ENCODE results near the gene PGGHG. TPM values are rescaled to one million over a fixed set of nuclear protein-coding genes. Genes with fewer than 3 reads are reported as not detected.
"Not testable (repeated sequence)": the region's sequence is repeated elsewhere in the genome, so short reads cannot be mapped to it uniquely, and the experiment has no call there.

Gene PGGHG
- total and polyA plus RNA-seq, 10 of the 15 experiments (the other 5 are each of a cell fraction or from before 2014, with no cell fraction given) = 0.10 to 8.3 (median 1.8) TPM

- ChIA-PET CTCF (interaction anchor here (0.9 to 5.4 kb wide), 10 partner anchors 12 to 121 kb away, joined by 3 to 43 read pairs (median 4); partner anchors contain the start of genes BET1L, PGGHG and RIC8A), RAD21 (ENCODE audit: unreplicated experiment) (interaction anchor here (1.2 to 5.2 kb wide), 9 partner anchors 11 to 60 kb away, joined by 3 to 68 read pairs (median 6); partner anchors contain the start of gene IFITM2), POLR2A (interaction anchor here (0.6 to 6.0 kb wide), 10 partner anchors 11 to 27 kb away, joined by 4 to 86 read pairs (median 10); partner anchors contain the start of gene IFITM2), SMC1A (ENCODE audit: uncharacterized antibody, unreplicated experiment) (interaction anchor here (0.7 to 4.5 kb wide), 8 partner anchors 12 to 61 kb away, joined by 3 to 42 read pairs (median 16); no protein-coding TSS in a partner anchor)
- Histone ChIP-seq H3K4me1 (ENCODE audit: control insufficient read depth, insufficient read depth, low read length) (peaks cover 51% of the 10 kb centered on the region), H3K79me2 (ENCODE audit: control insufficient read depth, insufficient read depth, low read length) (peaks cover 4% of the 10 kb centered on the region), H3K4me3 (no peak overlapping the region), H3K27me3 (replicated peaks in 1 of 2; ENCODE audit: control insufficient read depth in 2 of 2, insufficient read depth in 2 of 2, low read length in 1 of 2) (no peaks in the 10 kb centered on the region), H3K4me2 (ENCODE audit: control insufficient read depth, insufficient read depth) (no peak overlapping the region; the same call in 1 of the 2 replicates), H3K36me3 (ENCODE audit: control insufficient read depth in 2 of 2, insufficient read depth in 2 of 2, low read length in 1 of 2) (no peaks in the 10 kb centered on the region), H3K9me3 (replicated peaks; ENCODE audit: control insufficient read depth, insufficient read depth, low read length) (peaks cover 4% of the 10 kb centered on the region; the same call in 2 of the 3 replicates), H2AFZ (ENCODE audit: control insufficient read depth, low read depth, low read length) (no peak overlapping the region), H3K9ac (ENCODE audit: control insufficient read depth, insufficient read depth, low read length) (no peak overlapping the region), H4K20me1 (ENCODE audit: control insufficient read depth, insufficient read depth) (no peaks in the 10 kb centered on the region), H3K27ac (ENCODE audit: control insufficient read depth, insufficient read depth) (0 out of 2 replicates have a peak overlapping the region, but pooled peaks have one; percentile 33)
- ATAC-seq (no peak), FAIRE-seq (no peak), DNase-seq (ENCODE audit: low read depth, low spot score) (no peak)
- 99% methylated on average over 13 of the region's 13 CpGs for WGBS (ENCODE audit: insufficient coverage, insufficient replicate concordance, low lambda C conversion rate, missing lambda C conversion rate)
- in situ Hi-C loops (cut with MboI) (no loop called here), intact Hi-C loops (cut with micrococcal nuclease; ENCODE audit: unreplicated experiment) (no loop called here)
- no TSS peak for BruUV-seq (replicated peaks)
- TF ChIP-seq PAX8 (IDR thresholded peaks at IDR 0.05) (no peak), ZNF207 (IDR thresholded peaks at IDR 0.05; ENCODE audit: borderline replicate concordance) (no peak), GATAD2B (conservative IDR thresholded peaks at IDR 0.05; ENCODE audit: low read depth) (no peak), NFIC (IDR thresholded peaks at IDR 0.05; ENCODE audit: low read depth, low read length) (no peak), HDAC2 (IDR thresholded peaks at IDR 0.05) (no peak)
Observed at GRCh38 chr11:328012-328411, 39.1 kb downstream of the PGGHG start.

GRCh38 chr11:328516-329100, 39.7 kb downstream of the PGGHG start:
- ChIA-PET RAD21 (ENCODE audit: unreplicated experiment) (interaction anchor here (0.8 to 5.2 kb wide), 12 partner anchors 12 to 121 kb away, joined by 3 to 68 read pairs (median 8); partner anchors contain the start of genes BET1L, IFITM2 and RIC8A), CTCF (interaction anchor here (0.9 to 5.4 kb wide), 10 partner anchors 12 to 39 kb away, joined by 3 to 43 read pairs (median 12); partner anchors contain the start of genes IFITM2 and PGGHG), POLR2A (interaction anchor here (0.6 to 6.0 kb wide), 13 partner anchors 11 to 176 kb away, joined by 3 to 86 read pairs (median 14); partner anchors contain the start of gene IFITM1), SMC1A (ENCODE audit: uncharacterized antibody, unreplicated experiment) (interaction anchor here (0.7 to 4.5 kb wide), 12 partner anchors 12 to 78 kb away, joined by 3 to 44 read pairs (median 14); no protein-coding TSS in a partner anchor)
- H2AFZ ChIP-seq (ENCODE audit: control insufficient read depth, low read depth, low read length); H3K9ac ChIP-seq (ENCODE audit: control insufficient read depth, insufficient read depth, low read length); H3K9me3 ChIP-seq (replicated peaks; ENCODE audit: control insufficient read depth, insufficient read depth, low read length); H3K4me3 ChIP-seq; in situ Hi-C loops (cut with MboI); H3K27me3 ChIP-seq (replicated peaks in 1 of 2; ENCODE audit: control insufficient read depth in 2 of 2, insufficient read depth in 2 of 2, low read length in 1 of 2); H3K79me2 ChIP-seq (ENCODE audit: control insufficient read depth, insufficient read depth, low read length); intact Hi-C loops (cut with micrococcal nuclease; ENCODE audit: unreplicated experiment); ATAC-seq; DNase-seq (ENCODE audit: low read depth, low spot score); H3K36me3 ChIP-seq (ENCODE audit: control insufficient read depth in 2 of 2, insufficient read depth in 2 of 2, low read length in 1 of 2); BruUV-seq (replicated peaks); FAIRE-seq; H4K20me1 ChIP-seq (ENCODE audit: control insufficient read depth, insufficient read depth): not testable (repeated sequence)
- Histone ChIP-seq H3K27ac (ENCODE audit: control insufficient read depth, insufficient read depth) (peak overlapping the region; percentile 51; the same call in 1 of the 2 replicates), H3K4me1 (ENCODE audit: control insufficient read depth, insufficient read depth, low read length) (peaks cover 51% of the 10 kb centered on the region), H3K4me2 (ENCODE audit: control insufficient read depth, insufficient read depth) (0 out of 2 replicates have a peak overlapping the region, but pooled peaks have one; percentile 10)
- WGBS (ENCODE audit: insufficient coverage, insufficient replicate concordance, low lambda C conversion rate, missing lambda C conversion rate) = 91% methylated on average over 12 of the region's 15 CpGs
- TF ChIP-seq MLLT1 (IDR thresholded peaks at IDR 0.05) = peak; percentile 49; the same call in 1 of the 2 replicates

All from GM12878 (cell line).